22Rv1 (cell line): ENCODE measurements around the gene WTAP.
"Not testable (repeated sequence)": the region's sequence is repeated elsewhere in the genome, so short reads cannot be mapped to it uniquely, and the experiment has no call there.

Experiments used
- H3K27ac ChIP-seq: fragments of 450-650 bp; 2 replicates; pipeline ENCODE4 v1.5.1; 2017
- CTCF ChIP-seq: fragments of 450-650 bp; IDR thresholded peaks from 2 replicates; pipeline ENCODE4 v1.5.1; 2017; ENCODE audit warnings: mild to moderate bottlenecking
- ZFX ChIP-seq: fragments of 450-650 bp; IDR thresholded peaks from 2 replicates; pipeline ENCODE4 v1.6.1; 2017; ENCODE audit warnings: antibody characterized with exemption, borderline replicate concordance

WTAP gene

GRCh38 chr6:159695984-159696383, 31.3 kb upstream of the WTAP start:
- no peak overlapping the region for H3K27ac ChIP-seq
- TF ChIP-seq CTCF (no peak), ZFX (no peak)

GRCh38 chr6:159700970-159701369, 26.3 kb upstream of the WTAP start:
- TF ChIP-seq CTCF, result no peak
- H3K27ac ChIP-seq, result no peak overlapping the region

GRCh38 chr6:159701413-159701999, 25.8 kb upstream of the WTAP start:
- no peak for TF ChIP-seq CTCF
- no peak for TF ChIP-seq ZFX
- H3K27ac ChIP-seq, result no peak overlapping the region

- not testable (repeated sequence) for H3K27ac ChIP-seq
These were observed 16.7 kb upstream of the WTAP start for GRCh38 chr6:159710603-159711002.

GRCh38 chr6:159712389-159712788, 14.9 kb upstream of the WTAP start:
- H3K27ac ChIP-seq, result not testable (repeated sequence)

GRCh38 chr6:159713984-159714383, 13.3 kb upstream of the WTAP start:
- H3K27ac ChIP-seq, result no peak overlapping the region
- no peak for TF ChIP-seq ZFX
- no peak for TF ChIP-seq CTCF

- no peak overlapping the region for H3K27ac ChIP-seq
- TF ChIP-seq ZFX (no peak), CTCF (no peak)
These were observed 12.9 kb upstream of the WTAP start for GRCh38 chr6:159714404-159714803.

- TF ChIP-seq ZFX (no peak), CTCF (no peak)
- H3K27ac ChIP-seq, result no peak overlapping the region
These were observed 12.1 kb upstream of the WTAP start for GRCh38 chr6:159715166-159715565.

- TF ChIP-seq CTCF (no peak), ZFX (no peak)
- no peak overlapping the region for H3K27ac ChIP-seq
These were observed 11.7 kb upstream of the WTAP start for GRCh38 chr6:159715605-159716004.
